ENCODE results near the gene ATG10. TPM values are rescaled to one million over a fixed set of nuclear protein-coding genes. Genes with fewer than 3 reads are reported as not detected.

Gene ATG10
- total RNA-seq, 6 experiments from 2014 or later: 3.7 to 4.8 (median 4.4) TPM

DNA sequence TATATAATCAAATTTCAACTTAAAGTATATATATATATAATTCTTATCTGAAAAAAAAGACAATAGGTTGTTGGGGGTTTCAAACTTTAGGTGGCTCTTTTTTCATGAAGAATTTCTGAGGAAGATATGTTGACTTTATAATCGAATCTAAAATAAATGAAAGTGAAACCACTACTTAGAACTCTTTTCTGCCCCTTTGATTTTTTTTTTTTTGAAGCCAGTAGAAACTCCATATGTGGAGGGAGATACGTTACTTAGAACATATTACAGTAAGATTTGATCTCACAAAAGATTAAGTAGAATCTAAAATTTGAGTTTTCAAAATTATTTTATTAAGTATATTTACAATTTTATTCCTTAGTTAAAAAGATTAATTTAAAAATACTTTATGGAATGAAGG lies 96.9 kb downstream of the ATG10 start:
- DNase-seq: no peak
- Mint-ChIP-seq H3K27me3 (ENCODE audit: insufficient read depth) (no peaks in the 10 kb centered on the region), H3K4me3 (no peak overlapping the region), H3K36me3 (ENCODE audit: low read depth) (no peaks in the 10 kb centered on the region), H3K27ac (no peak overlapping the region), H3K4me1 (ENCODE audit: low read depth) (no peaks in the 10 kb centered on the region; the same call in 1 of the 2 replicates), H3K9me3 (no peaks in the 10 kb centered on the region)
- TF ChIP-seq, protein P1, sequence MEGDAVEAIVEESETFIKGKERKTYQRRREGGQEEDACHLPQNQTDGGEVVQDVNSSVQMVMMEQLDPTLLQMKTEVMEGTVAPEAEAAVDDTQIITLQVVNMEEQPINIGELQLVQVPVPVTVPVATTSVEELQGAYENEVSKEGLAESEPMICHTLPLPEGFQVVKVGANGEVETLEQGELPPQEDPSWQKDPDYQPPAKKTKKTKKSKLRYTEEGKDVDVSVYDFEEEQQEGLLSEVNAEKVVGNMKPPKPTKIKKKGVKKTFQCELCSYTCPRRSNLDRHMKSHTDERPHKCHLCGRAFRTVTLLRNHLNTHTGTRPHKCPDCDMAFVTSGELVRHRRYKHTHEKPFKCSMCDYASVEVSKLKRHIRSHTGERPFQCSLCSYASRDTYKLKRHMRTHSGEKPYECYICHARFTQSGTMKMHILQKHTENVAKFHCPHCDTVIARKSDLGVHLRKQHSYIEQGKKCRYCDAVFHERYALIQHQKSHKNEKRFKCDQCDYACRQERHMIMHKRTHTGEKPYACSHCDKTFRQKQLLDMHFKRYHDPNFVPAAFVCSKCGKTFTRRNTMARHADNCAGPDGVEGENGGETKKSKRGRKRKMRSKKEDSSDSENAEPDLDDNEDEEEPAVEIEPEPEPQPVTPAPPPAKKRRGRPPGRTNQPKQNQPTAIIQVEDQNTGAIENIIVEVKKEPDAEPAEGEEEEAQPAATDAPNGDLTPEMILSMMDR (IDR thresholded peaks at IDR 0.05): no peak

DNA sequence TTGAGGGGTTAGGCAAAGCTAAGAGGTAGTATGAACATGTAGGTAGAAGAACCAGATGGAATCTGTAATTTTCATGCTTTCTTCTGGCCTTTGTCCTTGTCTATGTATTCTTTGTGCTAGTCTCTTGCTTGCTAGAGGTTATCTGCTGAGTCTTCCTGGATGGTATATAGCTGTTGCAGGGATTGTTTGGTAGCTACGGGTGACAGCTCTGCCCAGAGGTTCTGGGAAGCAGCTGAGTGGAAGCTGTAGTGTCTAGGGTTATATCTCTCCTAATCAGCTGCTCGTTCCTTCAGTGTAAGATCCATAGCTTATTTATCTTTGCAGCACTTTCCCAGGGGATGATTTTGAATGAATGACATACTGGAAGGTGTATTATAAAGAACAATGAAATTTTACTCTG lies 100.3 kb downstream of the ATG10 start:
- TF ChIP-seq, protein P1 (IDR thresholded peaks at IDR 0.05): no peak
- DNase-seq: no peak
- Mint-ChIP-seq H3K36me3 (ENCODE audit: low read depth) (no peaks in the 10 kb centered on the region), H3K27me3 (ENCODE audit: insufficient read depth) (no peaks in the 10 kb centered on the region), H3K9me3 (no peaks in the 10 kb centered on the region), H3K4me3 (no peak overlapping the region), H3K4me1 (ENCODE audit: low read depth) (no peaks in the 10 kb centered on the region; the same call in 1 of the 2 replicates), H3K27ac (no peak overlapping the region)

DNA sequence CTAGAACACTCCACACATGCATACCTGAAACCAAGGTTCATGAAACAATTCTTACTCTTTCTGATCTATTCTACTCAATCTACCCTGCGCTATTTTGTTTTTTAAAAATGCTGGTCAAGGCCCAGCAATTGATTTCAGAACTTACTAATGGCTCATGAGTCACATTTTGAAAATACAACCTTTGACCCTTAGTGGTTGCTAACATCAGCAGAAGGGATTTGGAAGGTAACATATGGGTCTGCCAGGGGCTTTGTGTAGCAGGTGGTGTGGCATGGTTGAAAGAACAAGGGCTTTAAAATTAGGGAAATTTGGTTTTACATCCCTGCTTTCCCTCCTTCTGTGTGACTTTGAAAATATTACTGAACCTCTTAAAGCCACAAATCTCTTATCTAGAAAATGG lies 101.4 kb downstream of the ATG10 start:
- no peak overlapping the region for H3K27ac Mint-ChIP-seq
- H3K27me3 Mint-ChIP-seq (ENCODE audit: insufficient read depth): no peaks in the 10 kb centered on the region
- no peak for DNase-seq
- H3K9me3 Mint-ChIP-seq: no peaks in the 10 kb centered on the region
- H3K4me1 Mint-ChIP-seq (ENCODE audit: low read depth): no peaks in the 10 kb centered on the region; the same call in 1 of the 2 replicates
- no peak overlapping the region for H3K4me3 Mint-ChIP-seq
- TF ChIP-seq, protein P1 (IDR thresholded peaks at IDR 0.05): no peak
- H3K36me3 Mint-ChIP-seq (ENCODE audit: low read depth): no peaks in the 10 kb centered on the region

DNA sequence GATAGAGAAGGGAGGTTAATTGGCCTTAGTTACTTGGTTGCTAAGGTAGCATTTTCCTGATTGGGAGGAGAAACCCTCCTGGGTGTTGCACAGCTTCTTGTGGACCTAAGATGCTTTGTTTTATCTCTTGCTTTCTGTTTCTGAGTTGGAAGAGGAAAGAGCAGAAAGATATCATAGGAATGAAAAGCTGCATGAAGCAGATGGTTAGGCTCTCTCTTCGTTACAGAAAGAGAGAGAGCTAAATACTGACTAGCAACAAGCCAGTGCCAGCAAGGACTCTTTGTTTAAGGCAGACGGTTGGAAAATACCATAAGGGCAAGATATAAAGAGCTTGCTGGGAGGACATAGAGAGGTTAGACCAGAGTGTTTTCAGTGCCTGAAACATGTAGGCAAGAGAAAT lies 103.1 kb downstream of the ATG10 start:
- no peak for DNase-seq
- no peak overlapping the region for H3K27ac Mint-ChIP-seq
- TF ChIP-seq, protein P1 (IDR thresholded peaks at IDR 0.05): no peak
- H3K9me3 Mint-ChIP-seq: no peaks in the 10 kb centered on the region
- H3K4me3 Mint-ChIP-seq: no peak overlapping the region
- no peaks in the 10 kb centered on the region for H3K27me3 Mint-ChIP-seq (ENCODE audit: insufficient read depth)
- no peaks in the 10 kb centered on the region; the same call in 1 of the 2 replicates for H3K4me1 Mint-ChIP-seq (ENCODE audit: low read depth)
- no peaks in the 10 kb centered on the region for H3K36me3 Mint-ChIP-seq (ENCODE audit: low read depth)

DNA sequence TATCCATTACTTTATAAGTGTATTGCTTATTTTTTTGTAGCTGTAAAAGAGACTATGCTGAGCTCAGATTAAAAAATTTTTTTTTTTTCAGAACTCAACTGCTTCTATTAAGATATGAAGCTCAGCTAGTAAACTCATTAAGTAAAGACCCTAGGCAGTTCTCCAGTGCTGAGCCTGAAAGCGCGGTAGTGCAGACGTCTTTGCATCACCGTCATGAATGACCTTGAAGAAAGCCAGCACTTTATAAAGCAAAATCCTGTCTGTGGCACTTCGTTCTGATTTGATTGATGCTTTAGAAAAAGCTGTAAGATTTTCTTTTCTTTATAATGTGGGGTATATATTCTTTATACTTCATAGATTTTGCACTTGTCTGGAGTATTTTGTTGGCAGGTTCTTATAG lies 105.7 kb downstream of the ATG10 start:
- no peak for DNase-seq
- Mint-ChIP-seq H3K27me3 (ENCODE audit: insufficient read depth) (no peaks in the 10 kb centered on the region), H3K4me1 (ENCODE audit: low read depth) (no peaks in the 10 kb centered on the region; the same call in 1 of the 2 replicates), H3K9me3 (no peaks in the 10 kb centered on the region), H3K27ac (no peak overlapping the region), H3K4me3 (no peak overlapping the region), H3K36me3 (ENCODE audit: low read depth) (no peaks in the 10 kb centered on the region)
- TF ChIP-seq, protein P1 (IDR thresholded peaks at IDR 0.05): no peak

DNA sequence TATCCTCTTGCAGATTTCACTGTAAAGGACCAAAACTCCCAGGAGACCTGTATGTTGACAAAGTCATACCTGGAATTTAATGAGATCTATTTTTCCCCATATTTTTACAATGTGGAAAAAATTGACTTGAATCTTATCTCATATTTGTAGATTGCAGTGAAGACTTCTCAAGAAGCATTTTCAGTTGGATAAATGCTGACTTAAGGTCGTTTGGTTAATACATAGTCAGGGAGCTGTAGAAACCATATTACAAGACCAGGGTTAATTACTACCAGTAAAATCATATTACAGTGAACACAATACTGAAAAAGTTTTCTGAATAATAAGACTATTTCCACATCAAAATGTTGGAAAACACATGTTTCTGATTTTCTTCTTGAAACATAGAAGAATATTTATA lies 119.8 kb downstream of the ATG10 start:
- TF ChIP-seq, protein P1 (IDR thresholded peaks at IDR 0.05): no peak
- H3K4me1 Mint-ChIP-seq (ENCODE audit: low read depth): no peaks in the 10 kb centered on the region
- H3K27ac Mint-ChIP-seq: no peak overlapping the region
- peaks cover 8% of the 10 kb centered on the region; the same call in 1 of the 2 replicates for H3K36me3 Mint-ChIP-seq (ENCODE audit: low read depth)
- DNase-seq: no peak
- peaks cover 16% of the 10 kb centered on the region for H3K9me3 Mint-ChIP-seq
- H3K4me3 Mint-ChIP-seq: no peak overlapping the region
- H3K27me3 Mint-ChIP-seq (ENCODE audit: insufficient read depth): no peaks in the 10 kb centered on the region
